HG03066 (cell line): ENCODE data around the gene OAS3.
"Not testable (repeated sequence)": the region's sequence is repeated elsewhere in the genome, so short reads cannot be mapped to it uniquely, and the experiment has no call there.

Experiments
- ATAC-seq: cut with Tn5 transposase; IDR thresholded peaks from one replicate; pipeline ENCODE4 v1.9.1; 2021; ENCODE audit warnings: low read depth; ENCODE audit not compliant: unreplicated experiment

The OAS3 gene

DNA sequence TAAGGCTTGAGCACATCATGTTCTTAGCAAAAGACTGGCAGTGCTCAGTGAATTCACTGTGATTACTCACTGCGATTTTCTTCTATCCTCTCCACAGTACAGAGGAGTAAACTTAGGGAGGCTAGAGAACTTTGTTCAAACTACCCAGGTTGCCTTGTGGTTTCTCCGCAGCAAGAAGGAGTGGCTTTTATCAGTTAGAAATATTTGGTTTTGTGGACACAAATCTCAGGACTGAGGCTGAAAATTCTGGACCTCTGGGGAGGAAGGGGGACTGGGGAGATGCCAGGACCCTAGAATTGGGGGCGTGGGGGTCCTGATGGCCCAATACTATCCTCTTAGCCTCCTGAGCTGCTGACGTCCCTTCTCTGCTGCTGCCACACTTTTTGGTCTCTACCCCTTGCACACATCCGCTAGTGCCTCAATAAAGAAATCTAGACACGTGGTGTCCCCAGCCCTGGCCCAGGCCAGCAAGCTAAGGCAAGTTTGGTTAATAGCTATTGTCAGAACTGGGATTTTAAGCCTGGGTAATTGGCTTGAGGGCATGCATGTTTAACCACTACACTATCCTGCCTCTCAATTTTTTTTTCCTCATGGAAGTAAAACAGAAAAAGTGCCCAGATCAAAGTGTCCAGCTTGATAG, 40.9 kb downstream of the OAS3 start:
- peak; percentile 30 for ATAC-seq

DNA sequence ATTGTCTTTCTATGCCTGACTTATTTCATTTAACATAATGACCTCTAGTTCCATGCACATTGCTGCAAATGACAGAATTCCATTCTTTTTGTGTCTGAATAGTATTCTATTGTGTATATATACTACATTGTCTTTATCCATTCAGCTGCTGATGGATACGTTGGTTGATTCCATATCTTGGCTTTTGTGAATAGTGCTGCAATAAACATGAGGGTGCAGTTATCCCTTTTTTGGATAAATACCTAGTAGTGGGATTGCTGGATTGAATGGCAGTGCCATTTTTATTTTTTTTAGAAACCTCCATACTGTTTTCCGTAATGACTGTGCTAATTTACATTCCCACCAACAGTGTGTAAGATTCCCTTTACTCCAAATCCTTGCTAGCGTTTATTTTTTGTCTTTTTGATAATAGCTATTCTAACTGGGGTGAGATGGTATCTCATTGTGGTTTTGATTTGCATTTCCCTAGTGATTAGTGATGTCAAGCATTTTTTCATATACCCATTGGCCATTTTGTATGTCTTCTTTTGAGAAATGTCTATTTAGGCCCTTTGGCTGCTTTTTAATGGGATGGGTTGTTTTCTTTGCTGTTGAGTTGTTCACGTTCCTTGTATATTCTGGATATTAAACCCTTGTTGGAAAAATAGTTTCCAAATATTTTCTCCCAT, 42.4 kb downstream of the OAS3 start:
- no peak for ATAC-seq

DNA sequence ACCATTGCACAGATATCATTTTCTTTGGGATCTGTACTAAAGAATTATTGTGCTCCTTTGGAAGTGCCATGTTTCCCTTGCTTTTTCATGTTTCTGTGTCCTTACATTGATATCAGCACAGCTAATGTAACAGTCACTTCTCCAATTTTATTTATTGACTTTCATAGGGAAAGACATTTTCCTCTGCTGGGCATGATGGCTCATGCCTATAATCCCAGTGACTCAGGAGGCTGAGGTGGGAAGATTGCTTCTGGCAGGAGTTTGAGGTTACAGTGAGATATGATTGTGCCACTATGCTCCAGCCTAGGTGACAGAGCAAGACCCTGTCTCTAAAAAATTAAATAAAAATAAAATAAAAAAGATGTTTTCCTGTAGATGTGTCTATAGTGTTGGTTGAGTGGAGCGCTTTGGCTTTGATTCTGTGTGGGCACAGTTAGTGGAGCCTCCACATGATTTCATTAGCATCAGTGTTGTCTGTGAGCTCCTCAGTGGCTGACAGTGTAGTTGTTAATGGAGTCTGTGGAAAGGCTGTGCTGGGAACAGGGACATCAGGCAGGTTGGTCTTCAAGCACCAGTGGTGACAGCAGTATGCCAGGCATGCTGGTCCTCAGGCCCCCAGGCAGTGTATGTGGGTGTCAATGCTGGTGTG, 47.5 kb downstream of the OAS3 start:
- no peak for ATAC-seq

DNA sequence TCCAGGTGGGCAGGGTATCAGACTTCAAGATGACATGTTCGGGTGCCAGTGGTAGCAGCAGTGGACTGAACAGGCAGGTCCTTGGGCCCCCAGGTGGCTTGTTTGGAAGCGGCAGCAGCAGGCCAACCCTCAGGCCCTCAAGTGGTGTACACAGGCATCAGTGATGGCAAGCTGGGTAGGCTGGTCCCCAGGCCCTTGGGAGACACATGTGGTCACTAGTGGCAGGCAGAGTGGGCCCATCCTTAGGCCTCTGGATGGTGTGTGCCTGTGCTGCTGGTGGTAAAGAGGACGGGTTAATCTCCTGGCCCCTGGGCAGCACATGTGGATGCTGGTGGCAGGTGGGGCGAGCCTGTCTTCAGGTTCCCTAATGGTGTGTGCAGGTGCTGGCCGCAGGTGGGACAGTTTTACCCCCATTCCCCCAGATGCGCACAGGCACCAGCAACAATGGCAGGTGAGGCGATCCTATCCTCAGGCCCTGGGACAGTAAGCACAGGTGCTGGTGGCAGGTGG, 48.1 kb downstream of the OAS3 start:
- ATAC-seq, result no peak

DNA sequence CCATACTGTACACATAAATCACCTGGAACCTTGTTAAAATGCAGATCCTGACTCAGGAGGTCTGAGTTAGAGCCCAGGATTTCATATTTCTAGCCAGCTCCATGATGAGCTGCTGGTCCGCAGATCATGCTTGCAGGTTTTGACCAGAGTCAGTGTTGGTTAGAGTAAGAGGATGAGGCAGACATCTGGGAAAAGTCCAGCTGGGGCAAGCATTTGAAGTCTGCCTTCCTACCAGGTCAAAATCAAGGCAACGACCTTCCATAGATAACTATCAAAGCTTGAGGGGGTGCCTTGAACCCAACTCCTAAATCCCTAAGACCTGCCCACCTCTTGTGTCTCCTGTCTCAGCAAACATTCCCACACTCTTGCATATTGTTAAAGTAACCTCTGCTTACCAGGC, 49.3 kb downstream of the OAS3 start:
- ATAC-seq, result no peak

DNA sequence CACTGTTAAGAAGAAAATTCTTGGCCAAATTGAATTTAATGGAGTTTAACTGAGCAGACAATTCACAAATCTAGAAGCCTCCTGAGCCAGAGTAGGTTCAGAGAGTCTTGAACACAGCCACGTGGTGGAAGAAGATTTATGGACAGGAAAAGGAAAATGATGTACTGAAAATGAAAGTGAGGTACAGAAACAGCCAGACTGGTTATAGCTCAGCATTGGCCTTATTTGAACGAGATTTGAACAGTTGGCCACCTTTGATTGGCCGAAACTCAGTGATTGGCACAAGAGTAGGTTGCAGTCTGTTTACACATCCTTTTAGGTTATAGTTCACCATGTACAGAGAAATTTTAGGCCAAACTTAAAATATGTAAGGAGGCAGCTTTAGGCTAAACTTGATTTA, 50.0 kb downstream of the OAS3 start:
- no peak for ATAC-seq

DNA sequence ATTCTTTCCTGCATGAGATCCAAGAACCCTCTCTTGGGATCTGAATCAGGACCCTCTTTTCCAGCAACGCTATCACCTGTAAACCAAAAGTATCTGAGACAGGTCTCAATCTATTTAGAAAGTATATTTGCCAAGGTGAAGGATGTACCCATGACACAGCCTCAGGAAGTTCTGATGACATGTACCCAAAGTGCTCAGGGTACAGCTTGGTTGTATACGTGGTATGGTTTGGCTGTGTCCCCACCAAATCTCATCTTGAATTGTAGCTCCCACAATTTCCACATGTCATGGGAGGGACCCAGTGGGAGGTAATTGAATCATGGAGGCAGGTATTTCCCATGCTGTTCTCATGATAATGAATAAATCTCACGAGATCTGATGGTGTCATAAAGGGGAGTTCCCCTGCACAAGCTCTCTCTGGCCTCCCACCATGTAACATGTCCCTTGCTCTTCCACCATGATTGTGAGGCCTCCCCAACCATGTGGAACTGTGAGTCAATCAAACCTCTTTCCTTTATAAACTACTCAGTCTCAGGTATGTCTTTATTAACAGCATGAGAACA, 50.6 kb downstream of the OAS3 start:
- not testable (repeated sequence) for ATAC-seq

DNA sequence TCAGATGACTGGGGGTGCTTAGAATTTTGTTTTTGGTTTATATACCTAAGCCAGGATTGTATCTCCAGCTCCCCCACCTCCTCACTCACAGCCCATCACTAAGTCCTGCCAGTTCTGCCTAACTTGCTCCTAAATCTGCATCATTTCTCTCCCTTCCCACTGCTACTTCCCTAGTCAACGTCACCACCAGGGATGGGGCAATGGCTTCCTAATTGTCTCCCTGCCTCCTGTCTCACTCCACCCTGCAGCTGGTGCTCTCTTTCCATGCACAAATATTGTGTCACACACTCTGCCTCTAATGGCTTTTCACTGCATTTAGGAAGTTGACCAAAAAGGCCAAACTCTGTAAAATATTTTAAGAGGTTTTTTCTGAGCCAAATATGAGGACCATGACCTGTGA, 51.5 kb downstream of the OAS3 start:
- ATAC-seq, result no peak

DNA sequence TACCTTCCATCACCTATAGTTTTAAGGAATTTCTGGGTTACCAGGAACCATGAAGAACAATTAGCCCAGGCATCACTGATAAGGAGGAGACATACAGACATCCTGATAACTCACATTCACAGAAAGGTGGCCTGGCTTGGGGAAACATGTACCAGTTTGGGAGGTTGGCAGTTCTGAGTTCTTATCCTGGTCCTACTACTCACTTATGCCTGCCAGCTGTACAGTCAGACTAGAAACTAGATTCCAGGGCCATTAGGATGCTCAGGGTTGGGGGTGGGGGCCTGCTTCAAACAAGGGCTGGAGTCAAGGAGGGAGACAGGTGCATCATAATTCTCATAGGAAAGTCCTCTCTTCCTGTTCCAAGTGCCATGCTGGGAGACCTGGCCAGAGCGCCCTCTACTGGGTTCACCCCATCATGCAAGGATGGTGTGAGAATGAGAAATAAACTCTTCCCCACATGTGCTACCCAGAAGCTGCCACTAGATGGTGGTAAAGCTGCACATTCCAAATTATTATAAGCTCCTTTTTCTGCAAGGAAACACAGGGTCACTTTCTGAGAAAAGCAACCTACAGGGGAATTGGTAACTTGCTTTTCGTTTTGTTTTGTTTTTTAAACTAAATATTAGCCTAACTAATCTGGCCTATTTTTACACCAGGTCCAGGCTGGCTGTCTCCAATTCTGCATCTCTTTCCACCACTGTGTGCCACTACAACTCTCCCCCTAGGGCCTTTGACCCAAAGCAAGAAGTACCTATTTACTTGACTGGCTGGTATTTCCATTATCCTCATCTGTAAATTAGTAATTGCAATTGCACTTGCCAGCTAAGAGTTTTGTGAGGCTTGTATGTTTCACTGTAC, 54.5 kb downstream of the OAS3 start:
- no peak for ATAC-seq

DNA sequence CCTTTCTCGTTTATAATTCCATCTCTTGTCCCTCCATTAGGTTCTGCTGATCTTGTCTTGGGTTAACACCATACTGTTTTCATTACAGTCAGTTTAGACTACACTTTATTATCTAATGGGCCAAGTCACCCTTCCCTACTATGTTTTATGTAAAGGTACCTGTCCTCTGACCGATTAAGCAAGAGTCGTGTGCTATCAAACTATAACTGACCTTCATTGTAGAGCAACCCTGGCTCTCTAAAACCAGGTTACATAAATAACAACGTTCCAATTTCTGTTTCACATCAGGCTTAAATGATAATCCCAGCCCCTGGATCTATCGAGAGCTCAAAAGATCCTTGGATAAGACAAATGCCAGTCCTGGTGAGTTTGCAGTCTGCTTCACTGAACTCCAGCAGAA, 56.7 kb downstream of the OAS3 start:
- ATAC-seq, result no peak

DNA sequence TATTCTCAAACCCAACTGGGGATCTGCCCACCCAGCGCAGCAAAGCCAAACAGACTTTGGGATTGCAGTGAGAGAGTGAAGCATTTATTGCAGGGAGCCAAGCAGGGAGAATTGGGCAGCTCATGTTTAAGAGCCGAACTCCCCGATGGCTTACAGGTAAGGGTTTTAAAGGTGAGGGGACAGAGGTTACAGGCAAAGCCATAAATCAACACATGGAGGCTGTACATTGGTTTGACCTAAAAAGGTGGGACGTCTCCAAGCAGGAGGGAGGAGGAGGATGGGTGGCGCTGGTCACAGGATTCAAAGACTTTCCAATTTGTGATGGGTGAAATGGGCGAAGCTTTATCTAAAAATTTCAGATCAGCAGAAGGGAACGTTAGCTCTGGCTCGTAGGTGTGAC, 58.2 kb downstream of the OAS3 start:
- ATAC-seq, result no peak

DNA sequence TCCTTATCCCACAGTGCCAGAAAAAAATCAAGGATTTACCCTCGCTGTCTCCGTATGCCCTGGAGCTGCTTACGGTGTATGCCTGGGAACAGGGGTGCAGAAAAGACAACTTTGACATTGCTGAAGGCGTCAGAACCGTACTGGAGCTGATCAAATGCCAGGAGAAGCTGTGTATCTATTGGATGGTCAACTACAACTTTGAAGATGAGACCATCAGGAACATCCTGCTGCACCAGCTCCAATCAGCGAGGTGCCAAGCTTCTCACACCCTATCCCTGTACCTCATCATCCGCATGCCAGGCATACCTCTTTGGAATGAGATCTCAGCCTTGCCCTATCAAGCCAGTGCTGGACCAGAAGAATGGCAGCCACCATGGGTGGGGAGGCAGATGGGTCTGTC, 59.2 kb downstream of the OAS3 start:
- no peak for ATAC-seq

DNA sequence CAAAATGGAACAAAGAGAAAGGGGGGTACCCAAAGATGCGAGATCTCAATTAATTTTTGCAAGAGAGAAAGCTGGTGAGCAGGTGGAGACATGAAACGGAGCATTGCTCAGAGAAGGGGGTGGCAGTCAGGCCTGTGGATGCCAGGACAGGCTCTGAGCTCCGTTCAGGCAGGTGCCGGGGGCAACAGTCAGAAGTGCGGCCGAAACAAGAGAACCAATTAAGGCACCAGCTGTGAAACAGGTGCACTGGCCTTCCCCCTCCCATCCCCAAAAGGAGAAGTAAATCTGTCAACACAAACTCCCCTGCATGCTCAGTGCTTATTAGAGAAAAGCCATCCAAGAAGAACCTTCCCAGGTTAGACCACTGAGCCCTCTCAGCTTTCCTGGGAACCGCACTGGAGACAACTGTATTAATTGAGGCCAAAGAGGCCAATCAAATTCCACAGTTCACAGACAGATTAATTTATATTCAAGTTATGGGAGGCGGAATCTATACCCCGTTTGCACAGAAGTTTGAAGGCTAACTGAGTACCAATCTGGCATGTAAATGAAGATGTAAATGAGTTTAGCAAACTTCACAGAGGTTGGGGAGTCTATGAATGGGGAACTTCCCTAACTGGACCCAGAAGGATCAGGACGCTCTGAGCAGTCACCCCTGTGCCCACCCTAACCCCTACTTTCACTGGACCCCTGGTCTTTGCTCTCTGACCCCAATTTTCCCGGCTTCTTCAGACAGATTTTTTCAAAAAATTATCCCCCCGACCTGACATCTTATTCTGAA, 60.9 kb downstream of the OAS3 start:
- peak; percentile 90 for ATAC-seq

DNA sequence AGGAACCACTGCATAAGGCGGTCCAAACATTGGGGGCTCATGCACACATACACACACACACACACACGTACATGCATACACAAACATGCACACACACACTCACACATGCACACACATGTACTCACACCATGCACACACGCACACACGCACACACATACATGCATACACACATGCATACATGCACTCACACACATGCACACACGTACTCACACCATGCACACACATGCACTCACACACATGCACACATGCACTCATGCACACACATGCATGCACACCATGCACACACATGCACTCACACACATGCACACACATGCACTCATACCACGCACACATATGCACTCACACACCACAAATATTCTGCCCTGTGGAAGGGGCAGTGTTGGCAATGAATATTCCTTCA, 62.2 kb downstream of the OAS3 start:
- ATAC-seq, result no peak

DNA sequence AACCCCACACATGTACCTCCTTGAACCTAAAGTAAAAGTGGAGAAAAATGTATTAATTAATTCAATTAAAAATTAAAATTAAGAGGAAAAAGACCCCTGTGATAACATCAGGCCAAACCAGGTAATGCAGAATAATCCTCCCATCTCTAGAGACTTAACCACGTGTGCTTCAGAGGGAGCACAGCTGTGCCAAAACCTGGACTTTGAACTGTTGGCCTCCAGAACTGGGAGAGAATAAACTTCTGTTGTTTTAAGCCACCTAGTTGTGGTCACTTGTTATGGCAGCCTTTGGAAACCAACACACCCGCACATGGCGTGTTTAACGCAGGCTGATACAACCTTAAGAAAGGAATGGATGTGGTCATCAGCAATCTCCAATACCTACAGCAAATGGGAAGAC, 63.9 kb downstream of the OAS3 start:
- ATAC-seq, result no peak

DNA sequence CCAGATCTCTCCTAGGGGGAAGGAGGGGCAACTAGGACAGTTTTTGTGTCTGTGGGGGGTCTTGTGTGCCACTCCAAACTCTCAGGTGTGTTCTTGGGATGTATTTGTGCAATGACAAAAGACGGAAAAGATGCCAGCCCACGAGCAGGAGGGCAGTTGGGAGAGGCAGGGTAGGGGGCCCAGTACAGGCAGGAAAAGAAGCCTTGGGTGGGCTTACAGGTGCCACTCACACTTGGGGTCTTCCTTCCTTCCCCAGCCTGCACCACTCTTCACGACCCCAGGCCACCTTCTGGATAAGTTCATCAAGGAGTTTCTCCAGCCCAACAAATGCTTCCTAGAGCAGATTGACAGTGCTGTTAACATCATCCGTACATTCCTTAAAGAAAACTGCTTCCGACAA, 64.4 kb downstream of the OAS3 start:
- no peak for ATAC-seq

DNA sequence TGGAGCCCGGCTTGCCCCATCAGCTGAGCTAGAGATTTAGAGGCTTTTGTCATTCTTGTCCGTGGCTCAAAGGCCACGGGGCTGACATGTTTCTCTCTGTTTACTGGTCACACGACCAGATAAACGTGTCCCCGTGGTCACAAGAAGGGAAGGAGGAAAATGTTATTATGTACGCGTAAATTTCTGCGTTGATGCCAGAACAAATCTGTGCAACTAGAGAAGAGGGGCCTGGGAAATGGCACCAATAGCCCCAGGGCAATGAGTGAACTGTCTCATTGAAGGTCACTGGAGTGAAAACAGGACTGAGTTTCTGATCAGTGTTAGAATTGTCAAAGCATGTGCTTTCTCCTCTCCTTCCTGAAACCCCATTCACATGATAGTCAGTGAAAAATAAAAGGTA, 65.4 kb downstream of the OAS3 start:
- ATAC-seq, result no peak

DNA sequence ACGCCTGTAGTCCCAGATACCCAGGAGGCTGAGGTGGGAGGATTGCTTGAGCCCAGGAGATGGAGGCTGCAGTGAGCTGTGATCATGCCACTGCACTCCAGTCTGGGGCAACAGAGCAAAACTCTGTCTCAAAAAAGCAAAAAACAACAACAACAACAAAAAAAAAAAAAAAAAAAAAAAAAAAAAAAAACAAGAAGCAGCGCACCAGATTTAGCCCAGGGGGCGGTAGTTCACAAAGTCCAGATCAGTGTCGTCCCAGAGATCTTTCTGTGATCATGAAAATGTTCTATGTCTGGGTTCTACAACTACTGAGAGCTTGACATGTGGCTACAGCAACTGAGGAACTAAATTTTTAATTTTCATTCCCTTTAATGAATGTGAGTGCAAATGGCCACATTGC, 67.5 kb downstream of the OAS3 start:
- ATAC-seq, result no peak

DNA sequence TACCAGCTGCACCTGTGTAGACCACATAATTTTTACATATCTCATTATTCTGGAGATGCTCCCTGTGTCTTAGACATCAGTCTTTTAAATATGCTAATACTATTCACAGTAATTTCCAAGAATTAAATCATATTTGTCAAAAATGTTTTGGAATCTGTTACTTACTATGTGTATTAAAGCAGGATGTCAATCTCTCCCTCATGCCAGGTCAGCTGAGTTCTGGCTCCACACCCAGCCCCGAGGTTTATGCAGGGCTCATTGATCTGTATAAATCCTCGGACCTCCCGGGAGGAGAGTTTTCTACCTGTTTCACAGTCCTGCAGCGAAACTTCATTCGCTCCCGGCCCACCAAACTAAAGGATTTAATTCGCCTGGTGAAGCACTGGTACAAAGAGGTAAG, 67.9 kb downstream of the OAS3 start:
- ATAC-seq, result no peak

DNA sequence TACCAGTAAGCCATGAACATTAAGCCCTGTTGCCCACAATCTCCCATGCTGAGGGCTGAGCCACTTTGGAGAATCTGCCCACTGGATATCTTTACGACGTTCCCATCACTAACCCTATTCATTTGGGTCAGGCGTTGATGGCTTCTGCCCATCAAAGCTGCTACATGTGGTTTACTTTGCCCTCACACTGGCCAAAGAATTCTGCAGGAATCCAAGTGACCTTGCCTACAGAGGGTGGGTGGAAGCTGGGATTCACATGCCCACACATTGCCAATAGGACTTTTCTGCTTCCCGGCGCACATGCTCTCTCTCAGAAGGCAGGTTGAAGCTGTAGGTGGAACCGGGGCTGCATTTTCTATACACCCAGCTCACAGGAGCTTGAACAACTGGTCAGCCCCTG, 68.4 kb downstream of the OAS3 start:
- no peak for ATAC-seq
